Embryonic facial prominence (tissue), 1 donor: Measurements from ENCODE around the gene SPPL2C.

Experiments
- DNase-seq: peaks from one replicate; pipeline ENCODE4 v3.0.0-alpha.2; 2016; ENCODE audit errors: extremely low spot score

Gene SPPL2C, protein sequence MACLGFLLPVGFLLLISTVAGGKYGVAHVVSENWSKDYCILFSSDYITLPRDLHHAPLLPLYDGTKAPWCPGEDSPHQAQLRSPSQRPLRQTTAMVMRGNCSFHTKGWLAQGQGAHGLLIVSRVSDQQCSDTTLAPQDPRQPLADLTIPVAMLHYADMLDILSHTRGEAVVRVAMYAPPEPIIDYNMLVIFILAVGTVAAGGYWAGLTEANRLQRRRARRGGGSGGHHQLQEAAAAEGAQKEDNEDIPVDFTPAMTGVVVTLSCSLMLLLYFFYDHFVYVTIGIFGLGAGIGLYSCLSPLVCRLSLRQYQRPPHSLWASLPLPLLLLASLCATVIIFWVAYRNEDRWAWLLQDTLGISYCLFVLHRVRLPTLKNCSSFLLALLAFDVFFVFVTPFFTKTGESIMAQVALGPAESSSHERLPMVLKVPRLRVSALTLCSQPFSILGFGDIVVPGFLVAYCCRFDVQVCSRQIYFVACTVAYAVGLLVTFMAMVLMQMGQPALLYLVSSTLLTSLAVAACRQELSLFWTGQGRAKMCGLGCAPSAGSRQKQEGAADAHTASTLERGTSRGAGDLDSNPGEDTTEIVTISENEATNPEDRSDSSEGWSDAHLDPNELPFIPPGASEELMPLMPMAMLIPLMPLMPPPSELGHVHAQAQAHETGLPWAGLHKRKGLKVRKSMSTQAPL

DNA sequence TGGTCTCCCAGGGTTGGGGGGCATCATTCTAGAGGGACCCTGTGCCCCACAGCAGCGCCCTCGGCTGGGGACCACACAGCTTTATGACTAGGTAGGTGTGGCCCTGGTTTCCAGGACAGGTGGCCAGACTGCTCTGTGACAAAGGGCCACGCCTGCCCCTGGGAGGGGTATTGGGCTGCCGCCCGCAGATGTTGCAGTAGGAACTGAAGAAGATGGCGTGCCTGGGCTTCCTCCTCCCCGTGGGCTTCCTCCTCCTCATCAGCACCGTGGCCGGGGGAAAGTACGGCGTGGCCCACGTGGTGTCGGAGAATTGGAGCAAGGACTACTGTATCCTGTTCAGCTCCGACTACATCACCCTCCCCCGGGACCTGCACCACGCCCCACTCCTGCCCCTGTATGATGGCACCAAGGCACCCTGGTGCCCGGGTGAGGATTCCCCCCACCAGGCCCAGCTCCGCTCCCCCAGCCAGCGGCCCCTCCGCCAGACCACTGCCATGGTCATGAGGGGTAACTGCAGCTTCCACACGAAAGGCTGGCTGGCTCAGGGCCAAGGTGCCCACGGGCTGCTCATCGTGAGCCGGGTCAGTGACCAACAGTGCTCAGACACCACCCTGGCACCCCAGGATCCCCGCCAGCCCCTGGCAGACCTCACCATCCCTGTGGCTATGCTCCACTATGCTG lies at the start of gene SPPL2C:
TSS of gene SPPL2C (plus strand) at position 187 of the 681 bp plus-strand sequence. CDS start at position 213, 26 bp downstream.
- no peak for DNase-seq

DNA sequence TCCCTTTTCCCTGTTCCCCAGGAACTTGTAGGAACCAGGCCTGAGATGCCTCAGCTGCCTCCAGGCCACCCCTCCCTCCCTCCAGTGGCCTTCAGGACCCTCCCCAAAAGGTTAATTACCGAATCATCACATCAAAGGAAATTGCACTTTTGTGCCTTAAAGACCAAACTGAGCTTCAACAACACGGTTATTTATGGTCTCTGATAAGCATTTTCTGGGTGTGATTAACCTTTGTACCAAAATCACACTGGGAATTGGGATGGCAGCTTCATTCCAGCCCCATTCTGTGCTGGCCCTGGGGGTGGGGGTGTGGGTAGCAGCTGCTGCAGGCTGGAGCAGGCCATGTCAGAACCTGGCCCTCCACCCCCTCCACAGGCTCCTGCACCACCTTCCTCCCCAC lies 43.9 kb upstream of the SPPL2C start:
- DNase-seq = no peak

DNA sequence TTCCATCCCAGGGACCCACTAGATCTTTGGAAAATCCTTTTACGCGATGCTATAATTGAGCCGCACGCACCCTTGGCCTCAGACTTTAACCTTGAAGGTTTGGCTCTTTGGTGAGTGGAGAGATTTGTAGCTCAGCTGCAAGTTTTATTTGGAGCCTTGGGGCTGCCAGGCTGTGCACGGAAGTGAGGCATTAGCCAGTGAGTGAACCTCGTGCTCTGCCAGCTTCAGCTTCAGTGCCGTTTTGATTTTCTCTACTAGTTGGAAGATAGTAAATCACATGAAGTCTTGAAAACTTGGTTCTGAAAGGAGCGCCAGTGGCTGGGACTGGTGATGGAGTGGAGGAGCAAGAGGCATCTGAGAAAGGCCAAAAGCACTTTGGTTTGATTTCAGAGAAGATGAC lies 43.3 kb upstream of the SPPL2C start:
- DNase-seq = no peak

DNA sequence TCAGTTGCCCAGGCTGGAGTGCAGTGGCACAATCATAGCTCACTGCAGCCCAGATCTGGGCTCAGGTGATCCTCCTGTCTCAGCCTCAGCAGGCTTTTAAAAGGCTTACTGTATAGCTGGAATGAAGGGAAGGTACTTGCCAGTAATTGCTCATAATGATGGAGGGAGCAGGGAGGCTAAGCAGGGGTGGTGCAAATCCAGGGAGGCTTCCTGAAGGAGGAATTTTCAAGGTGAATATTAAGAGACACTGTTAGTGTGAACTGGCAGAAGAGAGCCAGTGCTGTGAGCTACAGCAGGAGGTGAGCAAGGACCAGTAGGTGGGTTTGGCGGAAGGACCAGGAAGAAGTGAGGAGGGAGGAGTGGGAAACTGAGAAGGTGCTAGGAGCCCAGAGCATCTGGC lies 35.8 kb upstream of the SPPL2C start:
- DNase-seq = no peak

DNA sequence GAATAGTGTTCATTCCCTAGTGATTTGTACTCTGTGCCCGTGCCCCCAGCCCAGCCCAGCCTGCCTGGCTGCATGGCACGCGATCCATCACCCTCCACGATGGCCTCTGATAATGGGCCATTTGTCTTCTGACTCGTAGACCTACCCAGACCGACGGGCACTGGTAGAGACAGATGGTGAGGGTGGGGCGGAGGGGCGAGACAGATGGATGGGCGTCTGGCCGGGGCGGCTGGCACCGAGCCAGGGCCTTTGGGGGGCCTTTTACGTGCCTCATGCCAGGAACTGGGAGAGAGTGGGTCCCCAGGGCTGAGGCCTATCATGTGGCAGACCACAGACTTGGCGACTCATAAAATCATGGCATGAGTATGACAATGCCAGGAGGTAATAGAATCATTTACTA lies 35.2 kb upstream of the SPPL2C start:
- DNase-seq = no peak

DNA sequence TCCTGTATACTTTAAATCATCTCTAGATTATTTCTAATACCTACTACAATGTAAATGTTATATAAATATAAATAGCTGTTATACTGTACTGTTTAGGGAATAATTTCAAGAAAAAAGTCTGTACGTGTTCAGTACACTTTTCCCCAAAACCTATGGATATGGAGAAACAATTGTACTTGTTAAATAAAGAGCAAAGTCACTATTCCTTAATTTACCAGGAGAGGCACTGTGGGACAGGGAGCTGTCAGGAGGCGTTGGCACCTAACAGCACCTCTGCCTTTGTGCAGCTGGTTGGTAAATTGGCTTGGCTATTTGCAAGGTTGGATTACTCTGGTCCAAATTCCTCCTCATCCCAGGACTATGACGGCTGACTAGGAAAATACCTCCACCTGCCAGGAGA lies 32.6 kb upstream of the SPPL2C start:
- DNase-seq = no peak

DNA sequence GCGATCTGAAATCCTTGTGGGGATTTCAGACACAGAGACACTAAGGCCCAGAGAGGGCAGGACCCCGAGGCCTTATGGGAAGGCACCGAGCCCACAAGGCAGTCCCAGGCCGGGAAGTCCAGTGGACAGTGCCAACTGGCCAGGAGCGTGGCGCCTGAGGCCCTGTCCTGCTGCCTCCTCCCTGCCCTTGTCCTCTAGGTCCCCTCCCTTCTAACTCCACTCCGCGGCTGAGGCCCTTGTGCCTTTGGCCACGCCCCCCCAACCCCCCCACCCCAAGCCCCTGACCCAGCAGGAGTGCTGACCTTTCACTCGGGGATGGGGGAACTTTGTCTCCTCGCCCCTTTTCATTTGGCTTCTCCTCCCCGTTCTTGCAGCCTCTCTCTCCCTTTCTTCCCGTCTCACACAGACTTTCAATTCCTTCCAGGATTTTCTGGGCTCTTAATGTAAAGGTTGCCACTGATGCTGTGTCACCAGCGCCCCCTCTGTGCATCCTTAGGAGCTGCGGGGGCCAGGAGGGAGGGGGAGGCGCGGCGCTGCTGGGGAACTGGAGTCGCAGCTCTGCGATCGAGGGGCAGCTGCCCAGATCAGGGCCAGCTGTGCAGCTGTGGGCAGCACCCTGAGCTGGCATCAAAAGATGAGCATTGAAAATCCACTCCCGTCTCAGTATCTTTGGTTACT lies 31.5 kb upstream of the SPPL2C start:
- no peak for DNase-seq

DNA sequence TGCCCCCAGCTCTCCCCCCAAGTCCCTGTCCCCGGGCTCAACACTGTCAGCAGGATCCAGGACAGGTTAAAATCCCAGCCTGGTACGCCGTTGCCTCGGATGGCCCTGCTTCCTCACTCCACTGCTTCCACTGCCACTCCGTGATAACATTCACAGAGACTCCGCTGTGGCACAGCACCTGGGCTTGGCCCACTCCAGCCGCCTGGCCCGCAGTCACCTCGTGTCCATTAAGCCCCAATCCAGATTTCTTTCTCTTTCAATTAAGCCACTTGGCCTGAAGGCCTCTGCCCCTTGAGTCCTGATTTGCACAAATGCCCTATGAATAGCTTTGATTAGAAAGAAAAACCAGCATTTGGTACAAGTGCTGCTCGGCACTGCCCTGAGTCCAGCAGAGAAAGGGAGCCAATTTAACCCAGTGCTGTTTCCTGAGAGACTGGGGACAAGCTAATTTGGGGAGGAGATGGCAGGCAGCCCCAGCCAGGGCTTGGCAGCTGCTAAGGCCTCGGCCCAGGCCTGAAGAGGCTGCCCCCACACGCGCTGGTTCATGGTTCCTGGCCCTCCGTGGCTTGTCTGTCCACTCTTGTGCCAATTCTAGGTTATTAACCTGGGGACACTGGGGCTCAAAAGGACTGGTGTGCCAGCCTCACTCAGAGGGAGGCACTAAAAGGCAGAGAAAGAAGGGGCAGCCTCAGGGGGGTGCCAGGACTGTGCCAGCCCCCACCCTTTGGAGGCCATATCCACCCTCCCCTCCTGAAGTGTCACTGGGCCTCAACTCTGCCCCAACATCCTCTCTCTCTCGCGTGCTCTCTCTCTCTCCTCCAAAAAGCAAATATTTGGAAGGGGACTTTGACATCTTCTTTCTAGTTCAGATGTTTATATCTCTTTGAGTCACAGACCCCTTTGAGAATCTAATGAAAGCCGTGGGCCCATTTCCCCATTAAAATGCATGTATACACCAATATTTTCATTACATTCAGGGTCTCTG lies 29.8 kb upstream of the SPPL2C start:
- DNase-seq = no peak

DNA sequence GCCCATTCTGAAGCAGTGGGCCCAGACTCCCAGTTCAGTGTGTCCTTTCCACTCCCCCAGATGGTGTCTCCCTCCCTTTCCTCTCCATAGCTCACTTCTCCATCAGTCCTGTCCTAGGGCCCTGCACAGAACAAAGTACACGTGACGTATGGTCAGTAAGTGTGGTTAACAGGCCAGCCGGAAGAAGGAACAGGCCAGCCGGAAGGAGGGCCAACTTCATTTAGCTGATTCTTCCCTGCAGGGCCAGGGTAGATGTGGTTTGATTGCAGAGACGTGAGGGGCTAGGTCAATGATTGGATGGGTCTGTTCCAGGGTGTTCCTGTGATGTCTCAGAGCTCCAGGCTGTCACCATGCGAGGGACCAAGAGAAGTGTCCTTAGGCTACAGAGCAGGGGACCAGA lies 28.9 kb upstream of the SPPL2C start:
- no peak for DNase-seq

DNA sequence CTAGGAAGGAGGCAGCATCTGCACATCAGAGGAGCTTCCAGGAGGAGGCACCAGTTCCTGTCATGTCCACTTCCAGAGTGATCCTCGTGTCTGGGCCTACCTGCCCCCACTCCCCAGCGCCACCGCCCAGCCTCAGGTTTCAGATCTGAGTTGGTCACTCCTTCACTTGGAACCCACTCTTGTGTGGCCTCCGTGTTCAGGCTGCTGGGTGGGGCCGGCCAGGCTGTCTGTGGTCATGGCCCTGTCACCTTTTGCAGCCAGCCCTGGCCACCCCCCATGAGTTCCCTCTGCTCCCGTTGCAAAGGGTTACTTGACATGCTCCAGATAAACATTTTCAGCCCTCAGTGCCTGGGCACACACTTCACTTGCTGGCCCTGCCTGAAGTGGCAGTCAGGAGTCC lies 26.6 kb upstream of the SPPL2C start:
- no peak for DNase-seq

DNA sequence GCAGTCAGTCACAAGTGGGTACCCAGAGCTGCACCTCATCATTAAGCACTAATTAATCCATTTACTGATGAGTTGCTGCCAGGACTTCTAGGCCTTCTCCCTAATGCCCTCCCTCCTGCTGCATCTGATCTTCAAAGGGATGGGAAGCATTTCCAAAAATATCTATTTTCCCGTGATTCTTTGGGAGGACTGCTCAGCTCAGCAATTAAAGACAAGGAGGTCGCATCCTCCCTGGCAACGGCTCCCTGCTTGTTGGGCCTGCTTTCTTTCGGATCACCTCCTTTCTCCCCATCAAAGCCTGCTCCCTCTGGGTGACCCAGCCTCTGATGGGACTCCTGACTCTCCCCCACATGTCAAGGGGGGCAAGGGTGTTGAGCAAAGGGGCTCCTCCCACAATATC lies 26.0 kb upstream of the SPPL2C start:
- DNase-seq = no peak

DNA sequence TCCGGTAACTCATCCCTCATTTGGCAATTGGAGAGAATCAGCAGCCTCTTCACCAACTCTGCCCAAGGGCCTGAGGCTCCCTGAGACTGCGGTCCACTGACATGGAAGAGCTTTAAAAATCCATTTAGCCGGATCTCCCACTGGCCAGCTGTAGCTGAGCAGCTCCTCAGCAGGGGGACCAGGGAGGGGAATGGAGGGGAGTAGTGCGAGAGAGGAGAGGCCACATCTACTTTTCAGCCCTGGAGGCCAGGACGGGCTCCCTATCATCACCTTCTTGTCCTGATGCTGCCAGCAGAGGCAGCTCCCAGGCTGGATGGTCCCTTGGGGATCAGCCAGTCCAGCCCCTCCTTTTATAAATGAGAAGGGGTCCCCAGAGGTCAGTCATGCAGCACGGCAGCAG lies 25.0 kb upstream of the SPPL2C start:
- no peak for DNase-seq

DNA sequence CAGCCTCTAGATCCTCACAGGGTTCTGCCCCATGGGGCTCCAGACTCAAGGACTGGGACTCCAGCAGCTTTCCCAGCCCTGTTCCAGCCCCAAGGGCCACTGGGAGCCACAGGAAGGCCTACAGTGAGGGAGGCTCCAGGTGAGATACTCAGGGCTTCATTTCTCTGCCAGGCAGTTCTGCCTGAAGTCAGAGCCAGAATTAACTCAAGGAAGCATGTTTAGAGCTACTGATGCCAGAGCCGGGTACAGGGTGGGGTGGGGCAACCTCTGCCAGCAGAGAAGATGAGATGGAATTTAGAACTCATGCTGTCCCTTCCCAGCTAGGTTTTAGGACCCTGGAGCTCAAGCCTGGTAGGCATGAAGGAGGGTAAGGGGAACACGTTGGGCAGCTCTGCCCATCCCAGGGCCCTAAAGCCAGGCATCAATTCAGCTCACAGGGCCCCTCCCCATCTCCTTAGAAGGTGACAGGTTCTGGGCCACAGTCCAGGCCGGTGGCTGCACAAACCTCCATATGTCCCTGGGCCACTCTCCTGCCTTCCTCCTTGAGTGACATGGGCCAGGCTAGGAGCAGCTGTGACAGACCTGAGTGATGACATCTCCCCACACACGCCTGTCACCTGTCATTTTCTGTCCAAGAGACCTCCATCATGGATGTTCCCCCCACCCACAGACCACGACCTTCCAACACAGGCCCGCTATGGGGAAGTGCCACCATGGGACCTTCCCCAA lies 24.5 kb upstream of the SPPL2C start:
- DNase-seq = no peak

DNA sequence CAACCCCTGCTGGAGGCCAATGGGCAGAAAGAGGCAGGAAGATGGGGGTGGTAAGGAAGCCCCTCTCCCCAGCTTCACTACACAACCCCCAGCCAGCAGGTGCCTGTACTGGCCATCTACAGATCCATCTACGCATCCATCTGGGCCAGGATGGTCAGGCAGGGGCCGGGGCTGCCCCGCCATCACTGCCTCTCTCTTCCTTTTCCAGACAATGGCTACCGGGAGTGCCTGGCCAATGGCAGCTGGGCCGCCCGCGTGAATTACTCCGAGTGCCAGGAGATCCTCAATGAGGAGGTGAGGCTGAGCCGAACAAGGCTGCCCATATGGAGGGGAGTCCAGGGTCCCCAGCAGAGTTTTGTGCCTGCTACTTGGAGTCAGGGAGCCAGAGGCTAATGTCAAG lies 23.5 kb upstream of the SPPL2C start:
- no peak for DNase-seq

DNA sequence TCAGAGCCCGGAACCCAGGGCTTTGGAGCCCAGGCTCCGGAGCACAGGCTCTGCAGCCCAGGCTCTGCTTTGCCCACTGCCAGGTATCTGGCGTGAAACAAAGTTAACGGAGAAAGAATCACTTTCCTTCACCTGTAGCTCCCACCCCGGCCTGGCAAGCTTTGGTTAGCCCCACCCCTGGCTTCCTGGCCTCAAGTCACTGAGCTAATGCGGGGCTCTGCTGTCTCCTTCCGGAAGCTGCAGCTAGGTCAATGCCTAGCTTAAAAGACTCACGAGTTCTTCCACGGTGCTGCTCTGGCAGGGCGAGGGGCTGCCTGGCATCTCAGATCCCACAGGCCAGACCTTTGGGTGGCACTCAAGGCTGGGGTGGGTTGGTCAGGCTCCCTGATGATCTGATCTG lies 21.1 kb upstream of the SPPL2C start:
- DNase-seq = no peak

DNA sequence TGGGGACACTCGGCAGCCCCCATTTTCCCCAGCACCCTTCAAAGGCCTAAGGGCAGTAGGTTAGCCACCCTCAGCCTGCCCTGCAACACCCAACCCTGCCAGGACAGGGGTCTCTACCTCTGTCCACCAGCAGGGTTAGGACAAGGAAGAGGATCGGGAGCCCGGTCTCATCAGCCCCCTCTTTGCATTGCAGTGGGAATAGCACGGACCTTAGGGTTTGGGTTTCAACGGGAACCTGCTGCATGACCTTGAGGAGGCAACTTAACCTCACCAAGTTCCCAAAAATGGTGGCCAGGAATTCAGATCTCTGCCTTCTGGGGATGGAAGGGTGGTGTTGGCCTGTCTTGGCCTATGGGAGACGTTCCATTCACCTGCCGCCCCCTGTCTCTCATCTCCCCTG lies 20.2 kb upstream of the SPPL2C start:
- DNase-seq = no peak

DNA sequence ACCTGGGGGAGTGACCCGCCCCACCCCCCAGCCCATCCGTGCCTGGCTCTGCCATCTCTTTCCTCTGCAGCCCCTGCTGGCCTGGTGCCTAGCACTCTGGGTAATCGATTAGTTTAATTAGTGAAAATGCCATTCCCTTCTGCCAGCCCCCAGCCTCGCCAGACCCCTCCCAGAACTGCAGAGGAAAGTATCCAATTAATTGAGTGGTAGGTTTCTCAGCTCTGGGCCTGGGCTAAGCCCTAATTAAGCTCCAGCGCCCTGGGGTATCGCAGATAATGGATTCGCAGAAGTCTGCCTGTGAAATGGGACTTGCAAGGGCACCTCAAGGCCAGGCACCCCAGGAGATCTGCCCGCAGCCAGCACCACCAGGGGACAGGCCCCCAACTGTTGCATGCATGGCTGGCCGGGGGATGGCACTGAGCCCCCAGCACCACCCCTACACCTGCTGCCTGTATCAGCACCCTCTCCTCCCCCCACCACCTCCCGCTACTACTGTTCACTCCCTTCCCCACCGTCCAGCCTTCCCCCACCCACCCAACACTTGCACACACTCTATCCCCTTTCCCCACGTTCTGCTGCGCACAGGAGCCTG lies 19.7 kb upstream of the SPPL2C start:
- DNase-seq = no peak

DNA sequence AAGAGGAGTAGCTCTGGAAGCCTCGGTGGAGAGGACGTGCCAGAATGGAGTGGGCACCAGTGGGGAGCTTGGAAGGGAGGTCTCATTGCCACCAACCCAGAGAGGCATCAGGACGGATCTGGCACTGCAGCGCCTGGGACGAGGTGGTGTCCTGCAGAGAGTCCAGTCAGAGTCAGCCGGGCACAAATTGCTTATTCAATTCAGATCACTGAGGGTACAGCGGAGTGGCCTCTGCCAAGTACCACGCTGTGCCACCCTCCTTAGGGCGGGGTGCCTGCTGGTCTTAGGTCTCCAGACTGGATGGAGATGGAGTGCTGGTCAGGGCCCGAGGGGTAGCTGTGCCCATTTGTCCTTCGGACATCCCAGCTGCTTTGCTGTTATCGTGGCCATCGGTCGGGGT lies 18.9 kb upstream of the SPPL2C start:
- DNase-seq = no peak

DNA sequence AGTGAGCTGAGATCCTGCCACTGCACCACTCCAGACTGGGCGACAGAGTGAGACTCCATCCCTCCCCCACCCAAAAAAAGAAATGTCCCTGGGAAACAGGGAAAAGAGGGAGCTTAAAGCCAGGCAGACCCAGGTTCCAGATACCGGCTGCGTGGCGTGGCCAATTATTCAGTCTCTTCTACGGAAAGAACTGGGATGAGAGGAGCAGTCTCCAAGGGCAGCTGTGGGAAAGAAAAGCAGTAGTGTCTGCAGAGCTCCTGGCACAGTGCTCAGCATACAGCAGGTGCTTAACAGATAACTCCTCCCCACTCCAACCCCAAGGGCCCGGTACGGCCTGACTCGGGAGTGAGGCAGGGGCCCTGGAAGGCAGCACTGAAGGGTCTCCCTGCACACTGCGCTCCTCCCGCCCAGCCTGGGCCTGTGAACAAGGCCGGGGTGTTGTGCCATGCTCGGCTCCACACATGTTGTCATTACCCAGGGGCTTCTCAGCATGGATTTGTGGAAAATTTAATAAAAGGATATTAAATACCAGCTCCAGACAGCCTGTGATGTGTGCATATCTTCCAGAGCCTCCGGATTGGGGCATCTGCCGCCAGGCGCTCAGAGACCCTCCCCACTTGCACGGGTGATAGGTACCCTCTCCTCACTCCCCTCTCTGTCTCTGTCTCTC lies 17.6 kb upstream of the SPPL2C start:
- DNase-seq = no peak
